GM23338 (cell line): ENCODE data around the gene CTNNA2. TPM values are rescaled to one million over a fixed set of nuclear protein-coding genes. Genes with fewer than 3 reads are reported as not detected.
A peak's percentile ranks its signal among the peaks of the same experiment; 100 is the strongest.

Experiments used
- ATAC-seq: fragments of 200-7000 bp; cut with Tn5 transposase; 3 replicates; pipeline ENCODE4 v1.9.1; 2020
- DNase-seq: peaks from one replicate; pipeline ENCODE4 v3.0.0-alpha.2; 2015; ENCODE audit warnings: low spot score
- H2AFZ ChIP-seq: fragments of 200-600 bp; sonication (generic); 2 replicates; pipeline ENCODE4 v1.8.0; 2016; ENCODE audit warnings: antibody characterized with exemption, mild to moderate bottlenecking, moderate library complexity
- H3F3A ChIP-seq: fragments of 200-600 bp; sonication (generic); replicated peaks from 2 replicates; pipeline ENCODE4 v1.8.0; 2017; ENCODE audit warnings: antibody characterized with exemption, mixed run types, low read depth
- H3K27ac ChIP-seq: fragments of 200-600 bp; sonication (generic); 2 replicates; pipeline ENCODE4 v1.6.1; 2016; ENCODE audit warnings: low read depth
- H3K27me3 ChIP-seq: fragments of 200-600 bp; sonication (generic); 2 replicates; pipeline ENCODE4 v1.8.0; 2016; ENCODE audit warnings: mild to moderate bottlenecking, mixed run types, moderate library complexity; ENCODE audit not compliant: insufficient read depth
- H3K36me3 ChIP-seq: fragments of 200-600 bp; sonication (generic); 2 replicates; pipeline ENCODE4 v1.8.0; 2016; ENCODE audit warnings: mild to moderate bottlenecking; ENCODE audit not compliant: insufficient read depth
- H3K4me1 ChIP-seq: fragments of 200-600 bp; sonication (generic); 2 replicates; pipeline ENCODE4 v1.8.0; 2016; ENCODE audit warnings: mild to moderate bottlenecking, moderate library complexity; ENCODE audit not compliant: insufficient read depth
- H3K4me2 ChIP-seq: fragments of 200-600 bp; sonication (generic); 2 replicates; pipeline ENCODE4 v1.7.1; 2017; ENCODE audit warnings: mixed run types
- H3K4me3 ChIP-seq: fragments of 200-600 bp; sonication (generic); 2 replicates; pipeline ENCODE4 v1.6.1; 2016; ENCODE audit warnings: mixed run types
- H3K79me2 ChIP-seq: fragments of 200-600 bp; sonication (generic); replicated peaks from 2 replicates; pipeline ENCODE4 v1.8.0; 2017; ENCODE audit warnings: mild to moderate bottlenecking; ENCODE audit not compliant: insufficient read depth
- H3K9me2 ChIP-seq: fragments of 200-600 bp; sonication (generic); 2 replicates; pipeline ENCODE4 v1.8.0; 2017; ENCODE audit not compliant: insufficient read depth
- H4K20me1 ChIP-seq: fragments of 200-600 bp; sonication (generic); replicated peaks from 2 replicates; pipeline ENCODE4 v1.8.0; 2017; ENCODE audit warnings: mild to moderate bottlenecking; ENCODE audit not compliant: insufficient read depth
- H3K27ac Mint-ChIP-seq: 2 replicates; pipeline ENCODE4 v1.8.0; 2020; ENCODE audit warnings: inconsistent platforms, mild to moderate bottlenecking, moderate library complexity, mixed read lengths
- H3K27me3 Mint-ChIP-seq: 3 replicates; pipeline ENCODE4 v1.8.0; 2022; ENCODE audit warnings: low read depth, mild to moderate bottlenecking, moderate library complexity, mixed read lengths, inconsistent platforms; ENCODE audit not compliant: insufficient read depth, poor library complexity
- H3K36me3 Mint-ChIP-seq: 3 replicates; pipeline ENCODE4 v1.8.0; 2021; ENCODE audit warnings: low read depth, mild to moderate bottlenecking, inconsistent platforms, moderate library complexity, mixed read lengths
- H3K4me1 Mint-ChIP-seq: 3 replicates; pipeline ENCODE4 v1.8.0; 2020; ENCODE audit warnings: mild to moderate bottlenecking, inconsistent platforms, mixed read lengths
- H3K4me3 Mint-ChIP-seq: 3 replicates; pipeline ENCODE4 v1.8.0; 2021; ENCODE audit warnings: moderate library complexity, mild to moderate bottlenecking, inconsistent platforms, mixed read lengths
- H3K9me3 Mint-ChIP-seq: 3 replicates; pipeline ENCODE4 v1.8.0; 2020; ENCODE audit warnings: moderate library complexity, mild to moderate bottlenecking, inconsistent platforms, mixed read lengths
- CTCF ChIP-seq, 2 experiments: fragments of 200-600 bp in 1 of 2; sonication (generic) in 1 of 2; conservative IDR thresholded peaks; 2 replicates each; pipeline versions ENCODE4 v1.5.1 to v1.6.1; 2016 to 2017; ENCODE audit warnings: antibody characterized with exemption in 2 of 2, low read depth in 2 of 2, mild to moderate bottlenecking in 2 of 2, moderate library complexity in 1 of 2
- EZH2 ChIP-seq: fragments of 200-600 bp; sonication (generic); IDR thresholded peaks from one replicate; pipeline ENCODE4 v1.8.0; 2017; ENCODE audit warnings: antibody characterized with exemption, mild to moderate bottlenecking, low read depth; ENCODE audit not compliant: unreplicated experiment
- JUNB ChIP-seq: IDR thresholded peaks from one replicate; pipeline ENCODE4 v1.6.1; 2016; ENCODE audit warnings: antibody characterized with exemption; ENCODE audit not compliant: unreplicated experiment
- NANOG ChIP-seq: IDR thresholded peaks from 2 replicates; pipeline ENCODE4 v1.6.1; 2016; ENCODE audit warnings: antibody characterized with exemption, borderline replicate concordance
- POLR2AphosphoS5 ChIP-seq: IDR thresholded peaks from 2 replicates; pipeline ENCODE4 v1.6.1; 2016; ENCODE audit warnings: antibody characterized with exemption, low read depth
- ZNF114 ChIP-seq: fragments of 250-450 bp; sonication (Bioruptor Pico); IDR thresholded peaks from 2 replicates; pipeline ENCODE4 v1.5.0; 2020; ENCODE audit warnings: mild to moderate bottlenecking, moderate library complexity
- ZNF462 ChIP-seq: fragments of 250-450 bp; sonication (Bioruptor Pico); IDR thresholded peaks from 2 replicates; pipeline ENCODE4 v1.5.0; 2020; ENCODE audit warnings: mild to moderate bottlenecking, moderate library complexity
- polyA plus RNA-seq: library from polyadenylated mRNA; unstranded; fragments of >200 nt; fragmentation: Nextera tagmentation; extraction: Ambion mirVana; gene quantifications from 2 replicates; pipeline ENCODE4 v1.2.1, GENCODE V29; 2016
- total RNA-seq: library from RNA; depleted of rRNA; stranded (reverse); fragments of >200 nt; shearing (Covaris generic); gene quantifications from 2 replicates; pipeline ENCODE4 v1.2.3, GENCODE V29; 2014
- TF ChIP-seq, protein P1 (sequence below): IDR thresholded peaks from one replicate; pipeline ENCODE4 v1.6.1; 2018; ENCODE audit warnings: antibody characterized with exemption; ENCODE audit not compliant: unreplicated experiment

CTNNA2 gene
- total and polyA plus RNA-seq, 2 experiments from 2014 or later = 6.4 to 15.6 TPM

GRCh38 chr2:80363330-80363729 is 850.5 kb downstream of the CTNNA2 start:
- no peaks in the 10 kb centered on the region for H3K9me2 ChIP-seq
- peaks cover 78% of the 10 kb centered on the region for H3K27me3 ChIP-seq
- H3K27ac ChIP-seq = no peak overlapping the region
- peaks cover 52% of the 10 kb centered on the region for H3K4me1 Mint-ChIP-seq
- H3K4me3 ChIP-seq = no peak overlapping the region
- H4K20me1 ChIP-seq = no peaks in the 10 kb centered on the region
- no peak overlapping the region for H3K4me3 Mint-ChIP-seq
- H3F3A ChIP-seq = no peaks in the 10 kb centered on the region
- no peak overlapping the region for H3K27ac Mint-ChIP-seq
- no peaks in the 10 kb centered on the region for H3K36me3 ChIP-seq
- no peaks in the 10 kb centered on the region for H3K36me3 Mint-ChIP-seq
- H2AFZ ChIP-seq = no peak overlapping the region
- no peak for ATAC-seq
- TF ChIP-seq NANOG = no peak
- TF ChIP-seq POLR2AphosphoS5 = no peak
- TF ChIP-seq JUNB = no peak
- TF ChIP-seq, protein P1, sequence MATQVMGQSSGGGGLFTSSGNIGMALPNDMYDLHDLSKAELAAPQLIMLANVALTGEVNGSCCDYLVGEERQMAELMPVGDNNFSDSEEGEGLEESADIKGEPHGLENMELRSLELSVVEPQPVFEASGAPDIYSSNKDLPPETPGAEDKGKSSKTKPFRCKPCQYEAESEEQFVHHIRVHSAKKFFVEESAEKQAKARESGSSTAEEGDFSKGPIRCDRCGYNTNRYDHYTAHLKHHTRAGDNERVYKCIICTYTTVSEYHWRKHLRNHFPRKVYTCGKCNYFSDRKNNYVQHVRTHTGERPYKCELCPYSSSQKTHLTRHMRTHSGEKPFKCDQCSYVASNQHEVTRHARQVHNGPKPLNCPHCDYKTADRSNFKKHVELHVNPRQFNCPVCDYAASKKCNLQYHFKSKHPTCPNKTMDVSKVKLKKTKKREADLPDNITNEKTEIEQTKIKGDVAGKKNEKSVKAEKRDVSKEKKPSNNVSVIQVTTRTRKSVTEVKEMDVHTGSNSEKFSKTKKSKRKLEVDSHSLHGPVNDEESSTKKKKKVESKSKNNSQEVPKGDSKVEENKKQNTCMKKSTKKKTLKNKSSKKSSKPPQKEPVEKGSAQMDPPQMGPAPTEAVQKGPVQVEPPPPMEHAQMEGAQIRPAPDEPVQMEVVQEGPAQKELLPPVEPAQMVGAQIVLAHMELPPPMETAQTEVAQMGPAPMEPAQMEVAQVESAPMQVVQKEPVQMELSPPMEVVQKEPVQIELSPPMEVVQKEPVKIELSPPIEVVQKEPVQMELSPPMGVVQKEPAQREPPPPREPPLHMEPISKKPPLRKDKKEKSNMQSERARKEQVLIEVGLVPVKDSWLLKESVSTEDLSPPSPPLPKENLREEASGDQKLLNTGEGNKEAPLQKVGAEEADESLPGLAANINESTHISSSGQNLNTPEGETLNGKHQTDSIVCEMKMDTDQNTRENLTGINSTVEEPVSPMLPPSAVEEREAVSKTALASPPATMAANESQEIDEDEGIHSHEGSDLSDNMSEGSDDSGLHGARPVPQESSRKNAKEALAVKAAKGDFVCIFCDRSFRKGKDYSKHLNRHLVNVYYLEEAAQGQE = no peak
- TF ChIP-seq ZNF114 (CRISPR knock-in tag) = no peak
- no peak for TF ChIP-seq CTCF (conservative IDR thresholded peaks at IDR 0.05; ENCODE audit: low read depth in 2 of 2)
- TF ChIP-seq ZNF462 = no peak
- TF ChIP-seq EZH2 = no peak
- H3K4me2 ChIP-seq = no peak overlapping the region
- peaks cover 24% of the 10 kb centered on the region for H3K27me3 Mint-ChIP-seq
- H3K4me1 ChIP-seq = peaks cover 28% of the 10 kb centered on the region
- no peaks in the 10 kb centered on the region for H3K79me2 ChIP-seq
- peak; percentile 8 for DNase-seq
- no peaks in the 10 kb centered on the region for H3K9me3 Mint-ChIP-seq
